ENCODE measurements around the gene NFIB. TPM values are rescaled to one million over a fixed set of nuclear protein-coding genes. Genes with fewer than 3 reads are reported as not detected.
A peak's percentile ranks its signal among the peaks of the same experiment; 100 is the strongest.

Gene NFIB
- total RNA-seq, 2 donors from 2014 or later: 5.3 to 14.1 TPM

GRCh38 chr9:14098486-14099180, 215.3 kb downstream of the NFIB start:
- Histone ChIP-seq H3K27me3 (ENCODE audit: control insufficient read depth, insufficient read depth, low read length, poor library complexity, severe bottlenecking) (no peaks in the 10 kb centered on the region), H3K27ac (ENCODE audit: low read depth, low read length) (peak overlapping the region; percentile 12), H3K4me3 (ENCODE audit: low read length) (no peak overlapping the region), H3K9me3 (ENCODE audit: control insufficient read depth, low read length) (no peaks in the 10 kb centered on the region), H3K36me3 (ENCODE audit: control insufficient read depth, insufficient read depth, low read length) (no peaks in the 10 kb centered on the region), H3K9ac (ENCODE audit: extremely low read depth, low read length, poor library complexity, severe bottlenecking) (no peak overlapping the region), H3K4me1 (ENCODE audit: control insufficient read depth, insufficient read depth, low read length) (no peaks in the 10 kb centered on the region)
- DNase-seq: no peak
- WGBS, 2 experiments (ENCODE audit: insufficient coverage in 1 of 2, insufficient read length in 1 of 2): 85% methylated on average over 3 of the region's 3 CpGs; no CpG with 5 or more reads in 1 of the 2 experiments
- Mint-ChIP-seq H3K4me3 (no peak overlapping the region), H3K9me3 (no peaks in the 10 kb centered on the region), H3K4me1 (peaks cover 32% of the 10 kb centered on the region), H3K27me3 (ENCODE audit: insufficient read depth) (no peaks in the 10 kb centered on the region), H3K27ac (no peak overlapping the region), H3K36me3 (ENCODE audit: low read depth) (no peaks in the 10 kb centered on the region)
- no peak for TF ChIP-seq CTCF (conservative IDR thresholded peaks at IDR 0.05)

- peak overlapping the region; percentile 99 for H3K27ac ChIP-seq (ENCODE audit: low read depth, low read length)
- H3K4me3 ChIP-seq (ENCODE audit: low read length): no peak overlapping the region
- H3K4me3 Mint-ChIP-seq: no peak overlapping the region
- TF ChIP-seq CTCF (conservative IDR thresholded peaks at IDR 0.05): no peak
- no peaks in the 10 kb centered on the region for H3K36me3 ChIP-seq (ENCODE audit: control insufficient read depth, insufficient read depth, low read length)
- H3K4me1 Mint-ChIP-seq: peaks cover 32% of the 10 kb centered on the region
- DNase-seq: no peak
- H3K27me3 ChIP-seq (ENCODE audit: control insufficient read depth, insufficient read depth, low read length, poor library complexity, severe bottlenecking): no peaks in the 10 kb centered on the region
- no peaks in the 10 kb centered on the region for H3K27me3 Mint-ChIP-seq (ENCODE audit: insufficient read depth)
- no peak overlapping the region for H3K27ac Mint-ChIP-seq
- no peaks in the 10 kb centered on the region for H3K9me3 Mint-ChIP-seq
- no peaks in the 10 kb centered on the region for H3K36me3 Mint-ChIP-seq (ENCODE audit: low read depth)
- no peaks in the 10 kb centered on the region for H3K9me3 ChIP-seq (ENCODE audit: control insufficient read depth, low read length)
- H3K9ac ChIP-seq (ENCODE audit: extremely low read depth, low read length, poor library complexity, severe bottlenecking): no peak overlapping the region
- WGBS, 2 experiments (ENCODE audit: insufficient coverage in 1 of 2, insufficient read length in 1 of 2): 87% methylated on average over 6 of the region's 6 CpGs; no CpG with 5 or more reads in 1 of the 2 experiments
- H3K4me1 ChIP-seq (ENCODE audit: control insufficient read depth, insufficient read depth, low read length): no peaks in the 10 kb centered on the region
These were observed 216.1 kb downstream of the NFIB start for GRCh38 chr9:14097666-14098415.

DNA sequence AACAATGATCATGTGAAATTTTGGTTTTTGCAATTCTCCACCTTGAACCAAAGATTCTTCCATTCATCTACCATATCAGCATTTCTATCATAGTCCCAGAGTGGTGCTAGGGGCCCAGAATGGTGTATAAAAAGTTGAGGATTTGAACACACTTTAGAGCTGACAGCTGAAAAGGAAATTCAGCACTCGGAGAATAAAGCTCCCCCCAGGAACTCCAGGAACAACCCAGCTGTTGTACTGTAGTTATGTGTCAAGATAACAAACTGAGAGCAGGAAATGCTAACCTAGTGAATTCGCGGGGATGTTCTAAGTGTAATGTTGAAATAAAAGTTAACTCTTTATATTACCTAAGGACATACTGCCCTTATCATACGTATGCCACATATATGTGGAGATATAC, 216.7 kb downstream of the NFIB start:
- Mint-ChIP-seq H3K9me3 (no peaks in the 10 kb centered on the region), H3K4me3 (no peak overlapping the region), H3K27me3 (ENCODE audit: insufficient read depth) (no peaks in the 10 kb centered on the region), H3K4me1 (peaks cover 32% of the 10 kb centered on the region), H3K36me3 (ENCODE audit: low read depth) (no peaks in the 10 kb centered on the region), H3K27ac (no peak overlapping the region)
- Histone ChIP-seq H3K9me3 (ENCODE audit: control insufficient read depth, low read length) (no peaks in the 10 kb centered on the region), H3K4me1 (ENCODE audit: control insufficient read depth, insufficient read depth, low read length) (no peaks in the 10 kb centered on the region), H3K27me3 (ENCODE audit: control insufficient read depth, insufficient read depth, low read length, poor library complexity, severe bottlenecking) (no peaks in the 10 kb centered on the region), H3K36me3 (ENCODE audit: control insufficient read depth, insufficient read depth, low read length) (no peaks in the 10 kb centered on the region), H3K9ac (ENCODE audit: extremely low read depth, low read length, poor library complexity, severe bottlenecking) (peak overlapping the region; percentile 61), H3K27ac (ENCODE audit: low read depth, low read length) (peak overlapping the region; percentile 99), H3K4me3 (ENCODE audit: low read length) (peak overlapping the region; percentile 59)
- WGBS, 2 experiments (ENCODE audit: insufficient coverage in 1 of 2, insufficient read length in 1 of 2): 40 to 44% methylated on average over 1 to 4 of the region's 4 CpGs
- TF ChIP-seq CTCF (conservative IDR thresholded peaks at IDR 0.05): no peak
- DNase-seq: no peak

All from endodermal cell (in vitro differentiated cells).